HepG2 (cell line): ENCODE data around the gene TXNRD2.

Experiments used
- MAX ChIP-seq: IDR thresholded peaks from 2 replicates; pipeline ENCODE4 v1.6.1; 2012; ENCODE audit warnings: inconsistent platforms
- POLR2A ChIP-seq, 2 experiments: IDR thresholded peaks; 2 replicates each; pipeline ENCODE4 v1.6.1; 2011; ENCODE audit warnings: low read depth in 2 of 2, low read length in 2 of 2, mild to moderate bottlenecking in 1 of 2, moderate library complexity in 1 of 2; ENCODE audit not compliant: insufficient read depth in 1 of 2
- ZBED4 ChIP-seq: sonication (generic); formaldehyde crosslinking; IDR thresholded peaks from 2 replicates; pipeline ENCODE4 v1.4.0; 2020; ENCODE audit warnings: missing genetic modification reagents, borderline replicate concordance
- ZNF431 ChIP-seq: sonication (generic); formaldehyde crosslinking; IDR thresholded peaks from 2 replicates; pipeline ENCODE4 v1.9.0; 2022; ENCODE audit warnings: missing genetic modification reagents, low read depth, mild to moderate bottlenecking, borderline replicate concordance

GRCh38 chr22:19988331-19988808 lies 46.8 kb upstream of the TXNRD2 start:
- TF ChIP-seq ZBED4 (CRISPR knock-in tag): no peak
- TF ChIP-seq MAX: no peak
- no peak for TF ChIP-seq POLR2A (IDR thresholded peaks at IDR 0.05; ENCODE audit: insufficient read depth in 1 of 2, low read depth in 2 of 2, low read length in 2 of 2)
- no peak for TF ChIP-seq ZNF431 (CRISPR knock-in tag)
